SK-N-SH (cell line): ENCODE results near the gene ZNF304.

Source experiments
- CTCF ChIP-seq: fragments of 200-600 bp; sonication (generic); IDR thresholded peaks from 2 replicates; pipeline ENCODE4 v1.6.1; 2017; ENCODE audit warnings: antibody characterized with exemption, mild to moderate bottlenecking, moderate library complexity
- FOSL2 ChIP-seq: IDR thresholded peaks from 2 replicates; pipeline ENCODE4 v1.4.0; 2012; ENCODE audit warnings: low read depth, mild to moderate bottlenecking, moderate library complexity, borderline replicate concordance
- FOXJ3 ChIP-seq: sonication (generic); formaldehyde crosslinking; IDR thresholded peaks from 2 replicates; pipeline ENCODE4 v1.5.1; 2020; ENCODE audit warnings: mild to moderate bottlenecking, missing genetic modification reagents
- GABPA ChIP-seq: IDR thresholded peaks from 2 replicates; pipeline ENCODE4 v1.4.0; 2012; ENCODE audit warnings: low read depth, mild to moderate bottlenecking
- PBX3 ChIP-seq: IDR thresholded peaks from 2 replicates; pipeline ENCODE4; 2012
- RCOR1 ChIP-seq: fragments of 150-350 bp; IDR thresholded peaks from 2 replicates; pipeline ENCODE4 v1.6.1; 2017; ENCODE audit warnings: antibody characterized with exemption, low read length
- RXRA ChIP-seq: IDR thresholded peaks from 2 replicates; pipeline ENCODE4 v1.4.0; 2012; ENCODE audit warnings: low read depth, mild to moderate bottlenecking, borderline replicate concordance
- SIN3A ChIP-seq: IDR thresholded peaks from 2 replicates; pipeline ENCODE4 v1.6.1; 2012; ENCODE audit warnings: low read depth, mild to moderate bottlenecking, low read length, moderate library complexity, borderline replicate concordance
- TCF12 ChIP-seq: IDR thresholded peaks from 2 replicates; pipeline ENCODE4 v1.4.0; 2012
- USF2 ChIP-seq: fragments of 150-350 bp; IDR thresholded peaks from 2 replicates; pipeline ENCODE4 v1.6.1; 2017; ENCODE audit warnings: antibody characterized with exemption, low read length, low read depth, borderline replicate concordance

- TF ChIP-seq USF2, result no peak
- TF ChIP-seq CTCF, result no peak
- TF ChIP-seq FOXJ3 (CRISPR knock-in tag), result no peak
- no peak for TF ChIP-seq RXRA
- TF ChIP-seq TCF12, result no peak
- TF ChIP-seq SIN3A, result no peak
- no peak for TF ChIP-seq FOSL2
- TF ChIP-seq PBX3, result no peak
- TF ChIP-seq GABPA, result no peak
- no peak for TF ChIP-seq RCOR1
Measured at GRCh38 chr19:57382806-57383488, 31.9 kb downstream of the ZNF304 start.
